Ascending aorta (tissue), 2 donors: ENCODE data around the gene SLC52A1. TPM values are rescaled to one million over a fixed set of nuclear protein-coding genes. Genes with fewer than 3 reads are reported as not detected.

Source experiments
- DNase-seq, 2 donors: peaks; one replicate each; pipeline ENCODE4 v3.0.0-alpha.2; 2019; ENCODE audit warnings: low spot score in 2 of 2
- H3K27ac ChIP-seq, 2 donors: fragments of 200-600 bp; sonication (generic); one replicate each; pipeline ENCODE4 v1.5.1; 2016 to 2017; ENCODE audit warnings: mild to moderate bottlenecking in 1 of 2
- H3K27me3 ChIP-seq: fragments of 200-600 bp; sonication (generic); one replicate; pipeline ENCODE4 v1.5.1; 2017
- H3K36me3 ChIP-seq, 2 donors: fragments of 200-600 bp; sonication (generic); one replicate each; pipeline ENCODE4 v1.5.1; 2016
- H3K4me1 ChIP-seq, 2 donors: fragments of 200-600 bp; sonication (generic); one replicate each; pipeline ENCODE4 v1.5.1; 2016 to 2017; ENCODE audit warnings: mild to moderate bottlenecking in 1 of 2
- H3K4me3 ChIP-seq, 2 donors: fragments of 200-600 bp; sonication (generic); one replicate each; pipeline ENCODE4 v1.5.1; 2016 to 2017; ENCODE audit warnings: mild to moderate bottlenecking in 1 of 2
- H3K9me3 ChIP-seq, 2 donors: fragments of 200-600 bp; sonication (generic); one replicate each; pipeline ENCODE4 v1.5.1; 2016
- intact Hi-C: fragments of 100-400 bp; cut with DNase I; formaldehyde crosslinking; loops from one replicate; pipeline ENCODE4 v1.15.1; 2023
- total RNA-seq: library from RNA; depleted of rRNA; stranded (reverse); fragments of >200 nt; gene quantifications from one replicate; pipeline ENCODE4 v1.1.0, GENCODE V29; 2016
- TF ChIP-seq, protein P1 (sequence below), 3 experiments: fragments of 200-600 bp in 2 of 3; fragments of 450-650 bp in 1 of 3; sonication (generic) in 2 of 3; IDR thresholded peaks; one replicate each; pipeline ENCODE4 v1.5.1; 2016 to 2019; ENCODE audit warnings: antibody characterized with exemption in 3 of 3, mild to moderate bottlenecking in 1 of 3, moderate library complexity in 1 of 3

SLC52A1 gene
- total RNA-seq, 1 donor from 2014 or later = not detected

DNA sequence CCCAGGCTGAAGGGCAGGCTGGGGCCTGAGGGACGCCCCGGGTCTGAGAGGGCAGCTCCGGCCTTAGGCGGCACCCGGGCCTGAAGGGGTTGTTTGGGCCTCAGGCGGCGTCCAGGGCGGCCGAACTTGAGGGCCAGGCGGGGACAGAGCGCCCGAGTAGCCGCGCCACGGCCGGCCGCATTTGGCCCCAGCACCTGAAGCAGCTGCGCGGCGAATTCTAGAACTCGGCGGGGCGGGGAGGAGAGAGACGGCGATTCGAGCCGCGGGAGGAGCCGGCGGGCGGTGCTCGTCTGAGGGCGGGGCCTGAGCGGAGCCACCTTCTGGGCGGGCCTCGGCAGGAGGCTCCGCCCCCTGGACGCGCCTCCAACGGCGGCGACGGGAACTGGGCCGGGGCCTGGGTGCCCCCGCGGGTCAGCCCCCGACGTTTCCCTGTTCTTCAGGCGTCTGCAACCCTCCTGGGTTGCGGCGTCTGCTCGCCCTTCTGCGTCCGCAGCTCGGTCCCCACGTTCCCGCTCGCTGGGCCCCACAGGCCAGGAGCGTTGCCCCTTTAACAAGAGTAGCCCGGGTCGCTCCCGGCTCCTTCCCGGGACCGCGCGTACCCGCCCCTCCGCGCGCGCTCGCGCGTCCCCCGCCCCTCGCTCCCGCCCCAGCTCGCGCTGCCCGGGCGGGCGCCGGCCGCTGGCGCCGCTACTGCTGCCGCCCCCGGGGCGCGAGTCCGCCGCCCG, 37.8 kb downstream of the SLC52A1 start, which contains the start of the genes INCA1 and KIF1C:
Gene INCA1, minus strand, starts transcription at position 221 of the 725 bp plus-strand sequence. CDS start 3,085 bp downstream, outside the sequence.
Gene KIF1C, plus strand, starts transcription at position 649 of the 725 bp plus-strand sequence. CDS start 2,297 bp downstream, outside the sequence.
- intact Hi-C loops = loop anchor here (1.0 kb wide), 4 partner anchors 9 to 58 kb away; partner anchors contain the start of gene SPAG7
- Histone ChIP-seq H3K9me3 (no peaks in the 10 kb centered on the region), H3K27ac (peak within 1 kb of the TSS; percentile 94 to 95), H3K36me3 (peaks cover 14 to 19% of the 10 kb centered on the region in 2 donors), H3K4me1 (peaks cover 6 to 17% of the 10 kb centered on the region in 2 donors), H3K4me3 (peak within 1 kb of the TSS; percentile 80 to 99), H3K27me3 (no peaks in the 10 kb centered on the region)
- peak; percentile 56 to 95 for DNase-seq
- TF ChIP-seq, protein P1, sequence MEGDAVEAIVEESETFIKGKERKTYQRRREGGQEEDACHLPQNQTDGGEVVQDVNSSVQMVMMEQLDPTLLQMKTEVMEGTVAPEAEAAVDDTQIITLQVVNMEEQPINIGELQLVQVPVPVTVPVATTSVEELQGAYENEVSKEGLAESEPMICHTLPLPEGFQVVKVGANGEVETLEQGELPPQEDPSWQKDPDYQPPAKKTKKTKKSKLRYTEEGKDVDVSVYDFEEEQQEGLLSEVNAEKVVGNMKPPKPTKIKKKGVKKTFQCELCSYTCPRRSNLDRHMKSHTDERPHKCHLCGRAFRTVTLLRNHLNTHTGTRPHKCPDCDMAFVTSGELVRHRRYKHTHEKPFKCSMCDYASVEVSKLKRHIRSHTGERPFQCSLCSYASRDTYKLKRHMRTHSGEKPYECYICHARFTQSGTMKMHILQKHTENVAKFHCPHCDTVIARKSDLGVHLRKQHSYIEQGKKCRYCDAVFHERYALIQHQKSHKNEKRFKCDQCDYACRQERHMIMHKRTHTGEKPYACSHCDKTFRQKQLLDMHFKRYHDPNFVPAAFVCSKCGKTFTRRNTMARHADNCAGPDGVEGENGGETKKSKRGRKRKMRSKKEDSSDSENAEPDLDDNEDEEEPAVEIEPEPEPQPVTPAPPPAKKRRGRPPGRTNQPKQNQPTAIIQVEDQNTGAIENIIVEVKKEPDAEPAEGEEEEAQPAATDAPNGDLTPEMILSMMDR (IDR thresholded peaks at IDR 0.05) = peak in 2 of 3 experiments; percentile 12 to 42

GRCh38 chr17:4994081-4994595, 41.1 kb downstream of the SLC52A1 start:
- Histone ChIP-seq H3K9me3 (no peaks in the 10 kb centered on the region), H3K27ac (no peak overlapping the region), H3K4me3 (no peak overlapping the region), H3K4me1 (peaks cover 5 to 6% of the 10 kb centered on the region in 2 donors), H3K36me3 (no peaks in the 10 kb centered on the region), H3K27me3 (no peaks in the 10 kb centered on the region)
- intact Hi-C loops = no loop called here
- TF ChIP-seq, protein P1 (IDR thresholded peaks at IDR 0.05) = no peak
- no peak for DNase-seq

- peaks cover 11% of the 10 kb centered on the region in 2 donors for H3K36me3 ChIP-seq
- peak overlapping the region; percentile 91 to 95 for H3K27ac ChIP-seq
- H3K27me3 ChIP-seq = no peaks in the 10 kb centered on the region
- peaks cover 0 to 22% of the 10 kb centered on the region in 2 donors for H3K4me1 ChIP-seq
- H3K9me3 ChIP-seq = no peaks in the 10 kb centered on the region
- no peak for DNase-seq
- H3K4me3 ChIP-seq = peak overlapping the region; percentile 86 to 91
- intact Hi-C loops = loop anchor here (1.0 to 5.0 kb wide), 3 partner anchors 9 to 81 kb away; partner anchors contain the start of genes INCA1, KIF1C, RNF167 and SLC25A11
- TF ChIP-seq, protein P1 (IDR thresholded peaks at IDR 0.05) = no peak
These were observed 47.3 kb downstream of the SLC52A1 start for GRCh38 chr17:4987767-4988567.

DNA sequence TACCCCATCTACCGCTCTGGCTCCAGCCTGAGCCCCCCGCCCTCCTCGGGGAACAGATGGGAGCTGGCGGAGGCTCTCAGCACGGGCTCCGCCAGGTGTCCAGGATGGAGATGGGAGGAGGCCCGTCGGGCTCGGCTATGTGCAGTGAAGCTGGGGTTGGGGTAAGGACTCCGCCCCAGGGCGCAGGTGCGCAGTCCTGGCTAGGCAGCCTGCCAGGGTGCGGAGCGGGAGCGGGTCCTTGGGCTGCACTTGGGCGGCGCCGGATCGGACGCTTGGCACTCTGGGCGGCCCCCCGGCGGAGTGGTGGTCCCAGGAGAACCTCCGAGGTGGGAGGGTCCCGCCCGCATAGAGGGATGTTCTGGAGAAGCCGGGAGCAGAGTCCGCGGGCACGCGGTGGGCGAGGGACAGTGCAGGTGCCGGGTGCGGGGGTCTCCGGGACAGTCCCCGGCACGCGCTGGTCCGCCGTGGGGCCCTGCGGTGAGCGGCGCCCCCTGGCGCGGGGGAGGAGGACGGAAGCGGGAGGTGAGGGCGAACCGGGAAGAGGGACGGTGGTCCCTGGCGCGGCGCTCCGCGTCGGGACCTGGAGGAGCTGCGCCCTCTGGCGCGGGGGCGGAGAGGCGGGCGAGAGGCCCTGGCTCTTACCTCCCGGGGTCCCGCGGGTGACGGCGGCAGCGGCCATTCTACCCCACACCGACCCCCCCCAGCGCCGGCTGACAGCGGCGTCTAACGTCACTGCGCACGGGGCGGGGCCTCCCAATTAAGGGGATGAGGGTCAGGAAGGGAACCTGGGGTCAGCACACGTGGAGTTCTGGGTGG, 48.1 kb downstream of the SLC52A1 start, which contains the start of gene CAMTA2:
Gene CAMTA2, minus strand, starts transcription at position 725 of the 816 bp plus-strand sequence. CDS start 1,453 bp downstream, outside the sequence.
- TF ChIP-seq, protein P1 (IDR thresholded peaks at IDR 0.05) = peak; percentile 80 to 91 (median 87)
- H3K4me3 ChIP-seq = peak within 1 kb of the TSS; percentile 86 to 91
- H3K27me3 ChIP-seq = no peaks in the 10 kb centered on the region
- DNase-seq = peak; percentile 62 to 95
- peak within 1 kb of the TSS; percentile 91 to 95 for H3K27ac ChIP-seq
- intact Hi-C loops = loop anchor here (5.0 kb wide), 2 partner anchors 45 to 80 kb away; partner anchors contain the start of genes RNF167 and SLC25A11
- H3K4me1 ChIP-seq = peaks cover 0 to 22% of the 10 kb centered on the region in 2 donors
- no peaks in the 10 kb centered on the region for H3K9me3 ChIP-seq
- H3K36me3 ChIP-seq = peaks cover 18 to 19% of the 10 kb centered on the region in 2 donors
